Adrenal gland (tissue), 5 donors: ENCODE measurements around the gene SPPL2B.

Source experiments
- POLR2A ChIP-seq, 2 donors: fragments of 450-650 bp; IDR thresholded peaks; one replicate each; pipeline ENCODE4 v1.6.1; 2017; ENCODE audit warnings: antibody characterized with exemption in 2 of 2, mild to moderate bottlenecking in 2 of 2, moderate library complexity in 1 of 2
- TF ChIP-seq, protein P1 (sequence below), 6 experiments: fragments of 450-650 bp in 4 of 6; fragments of 200-600 bp in 2 of 6; sonication (generic) in 1 of 6; IDR thresholded peaks; 1 replicate in 5 of 6; 2 replicates in 1 of 6; pipeline versions ENCODE4 v1.5.1 to v1.8.0; 2016 to 2021; ENCODE audit warnings: antibody characterized with exemption in 6 of 6, mild to moderate bottlenecking in 2 of 6, moderate library complexity in 1 of 6
- donor health status: DM: no; HTN: no; CAD: no.

DNA sequence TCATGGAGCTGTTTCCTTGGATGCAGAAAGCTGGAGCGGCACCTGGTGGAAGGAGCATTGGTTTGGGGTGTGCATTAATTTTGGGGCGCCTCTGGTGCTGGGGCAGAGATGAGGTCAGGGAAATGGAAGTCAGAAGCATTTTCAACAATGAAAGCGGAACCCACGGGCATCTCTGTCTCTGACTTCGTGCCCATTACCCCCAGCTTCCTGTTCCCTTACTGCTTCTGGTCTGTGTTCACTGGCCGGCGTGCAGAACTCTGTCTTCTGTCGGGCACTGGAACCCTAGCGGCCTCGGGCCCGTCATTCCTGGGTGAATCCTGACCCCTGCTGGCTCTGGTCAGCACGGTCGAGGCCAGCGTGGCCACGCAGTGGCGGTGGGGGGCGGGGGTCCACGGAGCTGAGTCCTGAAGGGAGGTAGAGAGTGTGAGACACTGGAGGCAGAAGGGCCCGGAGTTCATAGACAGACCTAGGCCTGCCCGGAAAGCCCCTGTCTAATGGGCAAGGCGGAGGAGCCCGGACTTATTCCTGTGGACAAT, 12.6 kb upstream of the SPPL2B start:
- TF ChIP-seq, protein P1, sequence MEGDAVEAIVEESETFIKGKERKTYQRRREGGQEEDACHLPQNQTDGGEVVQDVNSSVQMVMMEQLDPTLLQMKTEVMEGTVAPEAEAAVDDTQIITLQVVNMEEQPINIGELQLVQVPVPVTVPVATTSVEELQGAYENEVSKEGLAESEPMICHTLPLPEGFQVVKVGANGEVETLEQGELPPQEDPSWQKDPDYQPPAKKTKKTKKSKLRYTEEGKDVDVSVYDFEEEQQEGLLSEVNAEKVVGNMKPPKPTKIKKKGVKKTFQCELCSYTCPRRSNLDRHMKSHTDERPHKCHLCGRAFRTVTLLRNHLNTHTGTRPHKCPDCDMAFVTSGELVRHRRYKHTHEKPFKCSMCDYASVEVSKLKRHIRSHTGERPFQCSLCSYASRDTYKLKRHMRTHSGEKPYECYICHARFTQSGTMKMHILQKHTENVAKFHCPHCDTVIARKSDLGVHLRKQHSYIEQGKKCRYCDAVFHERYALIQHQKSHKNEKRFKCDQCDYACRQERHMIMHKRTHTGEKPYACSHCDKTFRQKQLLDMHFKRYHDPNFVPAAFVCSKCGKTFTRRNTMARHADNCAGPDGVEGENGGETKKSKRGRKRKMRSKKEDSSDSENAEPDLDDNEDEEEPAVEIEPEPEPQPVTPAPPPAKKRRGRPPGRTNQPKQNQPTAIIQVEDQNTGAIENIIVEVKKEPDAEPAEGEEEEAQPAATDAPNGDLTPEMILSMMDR (IDR thresholded peaks at IDR 0.05): peak in 5 of 6 experiments; percentile 59 to 78 (median 68)
- TF ChIP-seq POLR2A (IDR thresholded peaks at IDR 0.05): no peak
